HG03060 (cell line): ENCODE measurements around the gene ELOVL7.
"Not testable (repeated sequence)": the region's sequence is repeated elsewhere in the genome, so short reads cannot be mapped to it uniquely, and the experiment has no call there.

ENCODE experiments used
- ATAC-seq: cut with Tn5 transposase; IDR thresholded peaks from one replicate; pipeline ENCODE4 v1.9.1; 2021; ENCODE audit warnings: low read depth, moderate number of reproducible peaks; ENCODE audit not compliant: unreplicated experiment

The ELOVL7 gene

DNA sequence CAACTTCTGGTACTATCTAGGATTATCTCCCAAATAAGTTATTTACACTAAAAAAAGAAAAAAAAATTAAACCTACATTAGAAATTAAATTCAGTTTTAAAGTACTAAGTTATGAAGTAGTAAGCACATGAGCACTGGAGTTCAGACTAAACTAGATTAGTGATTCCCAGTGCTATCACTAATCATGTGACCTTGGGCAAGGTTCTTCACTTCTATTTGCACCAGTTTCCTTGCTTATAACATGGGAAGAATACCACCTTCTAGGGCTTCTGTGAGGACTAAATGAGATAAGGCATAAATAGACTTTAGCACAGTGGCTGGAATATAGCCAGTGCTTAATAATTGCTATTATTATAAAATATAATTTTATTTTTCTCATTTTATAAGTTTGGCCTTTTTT is 10.5 kb downstream of the ELOVL7 start:
- no peak for ATAC-seq

DNA sequence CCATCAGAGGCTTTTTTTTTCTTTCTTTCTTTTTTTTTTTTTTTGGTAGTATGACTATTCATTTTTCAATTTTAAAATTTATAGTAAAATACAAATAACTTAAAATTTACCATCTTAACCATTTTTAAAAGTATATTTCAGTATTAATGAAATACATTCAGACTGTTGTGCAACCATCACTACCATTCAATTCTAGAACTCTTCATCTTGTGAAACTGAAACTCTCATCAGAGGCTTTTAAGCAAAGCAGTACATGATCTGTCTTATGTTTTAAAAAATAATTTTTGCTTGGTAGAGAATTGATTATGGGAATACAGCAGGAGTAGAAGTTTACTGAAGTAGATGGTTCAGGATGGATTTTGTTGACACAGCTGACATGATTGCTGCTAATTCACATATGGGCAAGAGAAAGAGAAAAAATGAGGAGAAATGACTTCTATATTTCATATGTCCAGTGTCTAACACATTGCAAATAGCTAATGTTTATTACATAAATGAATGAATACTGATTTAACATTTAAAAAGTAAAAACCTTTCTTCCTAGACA is 13.4 kb downstream of the ELOVL7 start:
- no peak for ATAC-seq

DNA sequence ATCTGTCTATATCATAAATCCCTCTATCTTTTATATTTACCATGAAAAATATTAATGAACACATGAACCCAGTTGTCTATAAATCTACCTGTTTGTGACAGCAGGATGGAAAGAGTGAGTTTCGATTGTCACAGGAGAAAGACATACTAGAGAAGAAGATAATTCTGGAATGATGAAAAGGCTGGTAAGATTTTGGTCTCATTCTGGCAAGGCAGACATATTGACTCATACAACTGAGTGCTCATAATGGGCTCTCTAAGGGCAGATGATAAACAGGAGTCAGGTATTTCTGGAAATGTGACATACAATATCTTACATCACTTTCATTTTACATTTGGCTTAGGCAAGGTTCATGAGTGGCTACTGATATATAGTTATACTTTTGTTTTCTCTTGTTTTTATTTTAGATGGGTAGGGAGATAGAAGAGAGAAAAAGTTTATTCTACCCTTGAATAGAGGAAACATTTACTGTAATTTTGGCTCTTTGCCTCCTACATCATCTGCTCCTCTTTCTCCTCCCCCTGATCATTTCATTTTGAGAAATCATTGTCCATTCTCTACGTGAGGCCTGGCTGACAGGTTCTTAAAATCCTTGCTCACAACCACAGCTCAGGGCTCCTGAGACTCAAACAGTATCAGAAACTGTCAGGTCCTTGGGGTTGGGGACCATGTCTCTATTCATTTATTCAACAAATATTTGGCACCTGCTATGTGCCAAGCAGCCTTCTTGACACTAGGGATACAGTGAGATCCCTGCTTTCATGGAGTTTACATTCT is 14.4 kb downstream of the ELOVL7 start:
- no peak for ATAC-seq

DNA sequence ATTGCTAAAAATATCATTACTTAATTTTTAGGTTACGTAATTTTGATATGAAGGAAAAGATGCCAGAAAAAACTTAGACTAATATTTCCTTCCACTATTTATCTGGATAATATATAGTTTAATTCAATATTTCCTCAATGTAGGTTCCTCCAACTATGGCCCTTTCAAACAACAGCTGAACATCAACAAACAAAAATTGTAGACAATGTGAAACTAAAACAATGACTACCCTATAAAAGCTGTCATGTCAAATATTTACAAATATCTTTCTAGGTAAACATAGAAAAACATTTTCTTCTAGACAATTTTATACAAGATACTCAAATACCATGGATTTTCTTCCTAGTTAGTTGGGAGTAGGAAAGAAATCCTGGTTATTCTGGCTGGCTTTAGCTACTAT is 16.9 kb downstream of the ELOVL7 start:
- ATAC-seq = no peak

DNA sequence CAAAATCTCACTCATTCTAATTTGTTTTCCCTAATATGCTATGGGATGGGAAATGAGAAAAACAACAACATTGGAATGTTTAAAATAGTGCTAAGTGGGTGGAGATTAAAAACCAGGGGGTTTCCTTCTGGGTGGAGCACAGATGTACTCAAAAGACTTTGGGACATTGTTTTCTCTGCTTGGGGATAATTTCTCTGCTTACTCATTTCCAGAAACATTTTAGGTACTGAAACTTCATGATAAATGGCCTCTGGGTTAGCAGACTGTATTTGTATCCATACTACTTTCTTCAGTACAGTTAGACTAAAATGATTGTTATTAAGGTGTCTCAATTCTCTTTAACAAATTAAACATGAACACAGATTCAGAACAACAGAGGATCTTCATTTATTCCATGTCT is 17.4 kb downstream of the ELOVL7 start:
- peak; percentile 82 for ATAC-seq

DNA sequence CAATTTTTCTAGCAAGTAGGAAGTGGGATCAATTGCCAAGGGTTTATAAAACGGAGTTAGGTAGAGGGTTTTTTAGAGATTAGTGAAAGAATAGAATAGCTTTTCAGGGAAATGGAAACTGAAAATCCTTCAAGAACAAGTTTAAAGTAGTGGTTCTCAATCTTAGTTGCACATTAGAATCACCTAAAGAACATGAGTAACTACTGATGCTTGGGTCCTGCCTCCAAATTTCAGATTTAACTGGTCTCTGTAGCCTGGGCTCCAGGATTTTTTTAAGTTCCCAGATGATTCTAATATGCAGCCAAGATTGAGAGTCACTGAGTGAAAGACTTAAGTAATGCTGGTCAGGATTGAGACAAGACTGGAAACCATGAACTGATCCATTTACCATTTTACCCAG is 20.5 kb downstream of the ELOVL7 start:
- ATAC-seq = no peak

DNA sequence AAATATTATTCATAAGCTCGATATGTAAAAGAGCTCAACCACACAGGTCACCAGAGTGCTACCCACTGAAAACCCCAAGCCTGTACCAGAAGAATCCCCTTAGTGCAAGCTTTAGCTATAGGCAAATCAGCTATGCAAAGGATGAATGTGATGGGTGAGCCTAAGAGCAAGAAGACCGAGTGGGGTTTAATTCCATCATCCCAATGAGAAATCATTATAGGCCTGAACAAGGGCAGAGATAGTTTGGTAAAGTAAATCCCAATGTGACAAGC is 21.8 kb downstream of the ELOVL7 start:
- ATAC-seq = peak; percentile 31

DNA sequence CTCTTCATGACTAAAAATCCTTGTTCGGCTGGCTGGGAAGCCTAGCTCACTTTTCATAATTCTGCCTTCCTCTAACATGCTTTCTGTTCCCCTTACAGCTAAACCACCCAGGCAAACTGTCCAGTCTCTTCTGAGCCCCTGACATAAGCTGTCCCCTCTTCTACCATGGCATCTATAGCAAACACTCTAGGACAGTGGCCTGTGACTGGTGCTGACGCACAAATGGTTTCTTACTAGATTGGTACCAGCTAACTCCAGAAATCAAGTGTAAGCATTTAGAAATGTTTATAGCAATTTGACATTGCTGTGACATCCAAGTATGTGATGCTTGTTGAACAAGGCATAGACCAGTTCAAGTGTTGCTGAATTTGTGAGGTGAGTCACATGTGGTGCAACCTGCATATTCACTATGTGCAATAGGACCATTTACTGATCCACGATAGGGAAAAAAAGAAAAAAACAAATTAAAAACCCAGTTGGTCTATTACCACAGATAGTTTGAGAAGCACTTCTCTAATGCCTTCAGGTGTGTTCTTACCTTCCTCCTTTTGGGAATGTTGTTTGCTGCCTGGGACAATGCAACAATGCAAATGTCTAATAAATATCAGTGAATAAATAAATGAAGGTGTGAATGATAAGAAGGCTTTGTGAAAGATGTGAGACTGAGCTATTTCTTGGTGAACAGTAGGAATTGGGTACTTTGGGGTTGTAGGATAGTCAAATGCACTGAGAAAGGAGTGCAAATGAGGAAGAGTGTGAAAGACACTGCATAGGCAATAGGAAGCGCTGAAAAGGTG is 22.4 kb downstream of the ELOVL7 start:
- ATAC-seq = no peak

DNA sequence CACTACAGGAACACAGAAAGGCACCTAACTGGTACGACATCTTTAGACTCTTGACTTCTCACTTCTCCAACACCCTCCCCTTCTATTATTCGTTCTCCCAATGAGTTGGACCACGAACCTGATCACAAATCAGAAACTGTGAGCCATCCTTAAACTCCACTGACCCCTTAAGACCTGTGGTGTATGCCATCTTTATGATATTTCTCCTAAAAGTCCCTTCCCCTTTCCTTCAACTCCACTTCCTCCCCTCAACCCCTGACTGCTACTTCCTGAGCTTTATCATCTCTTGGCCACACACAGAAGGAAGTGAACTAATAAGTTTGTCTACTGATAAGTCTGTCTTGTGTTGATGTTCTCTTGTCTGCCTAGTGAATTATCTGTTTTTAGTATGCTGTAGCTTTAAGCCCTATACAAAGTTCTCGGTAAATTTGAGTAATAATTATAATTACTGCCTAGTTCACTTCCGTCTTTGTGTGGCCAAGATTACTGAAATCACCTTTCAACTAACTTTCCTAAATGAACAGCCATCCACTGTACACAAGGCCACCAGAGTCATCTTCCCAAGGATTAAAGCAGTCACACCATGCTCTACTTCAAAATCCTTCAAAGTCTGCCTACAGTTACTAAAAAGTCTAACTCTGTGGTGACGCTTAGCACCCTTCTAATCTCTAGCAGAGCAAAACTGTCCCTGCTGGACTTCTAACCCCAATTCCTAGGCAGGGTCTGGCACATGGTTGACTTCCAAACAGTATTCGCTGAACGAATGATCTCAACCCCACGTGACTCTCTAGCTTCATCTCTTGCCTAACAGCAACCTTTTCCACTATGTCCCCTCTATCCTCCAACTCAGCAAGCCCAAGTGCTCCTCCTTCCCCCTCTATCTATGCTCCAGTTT is 23.2 kb downstream of the ELOVL7 start:
- no peak for ATAC-seq

DNA sequence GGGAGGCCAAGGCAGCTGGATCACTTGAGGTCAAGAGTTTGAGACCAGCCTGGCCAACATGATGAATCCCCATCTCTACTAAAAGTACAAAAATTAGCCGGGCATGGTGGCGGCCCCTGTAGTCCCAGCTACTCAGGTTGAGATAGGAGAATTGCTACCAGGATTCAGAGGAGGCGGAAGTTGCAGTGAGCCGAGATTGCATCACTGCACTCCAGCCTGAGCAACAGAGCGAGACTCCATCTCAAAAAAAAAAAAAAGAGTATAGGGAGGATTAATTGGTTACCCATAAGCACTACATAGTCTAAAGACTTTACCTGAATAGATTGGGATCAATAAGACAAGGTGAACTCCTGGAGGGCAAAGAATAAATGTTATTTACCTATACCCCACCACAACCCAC is 27.9 kb downstream of the ELOVL7 start:
- ATAC-seq = not testable (repeated sequence)

DNA sequence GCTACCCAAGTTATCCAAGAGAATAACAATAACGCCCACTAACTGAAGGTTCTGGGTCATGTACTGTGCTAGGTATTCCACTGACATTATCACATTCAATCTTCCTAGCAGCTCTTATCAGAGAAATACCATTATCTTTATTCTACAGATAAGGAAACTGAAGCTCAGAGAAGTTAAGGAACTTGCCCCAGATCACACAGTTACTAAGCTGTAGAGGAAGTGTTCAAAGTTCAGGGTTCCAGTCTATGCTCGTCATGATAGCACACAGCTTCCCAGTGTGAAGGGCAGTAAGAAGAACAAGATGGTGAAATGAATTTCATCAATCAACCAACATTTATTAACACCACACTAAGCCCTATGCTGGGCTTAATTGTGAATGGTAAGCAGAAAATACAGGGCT is 29.6 kb downstream of the ELOVL7 start:
- no peak for ATAC-seq

DNA sequence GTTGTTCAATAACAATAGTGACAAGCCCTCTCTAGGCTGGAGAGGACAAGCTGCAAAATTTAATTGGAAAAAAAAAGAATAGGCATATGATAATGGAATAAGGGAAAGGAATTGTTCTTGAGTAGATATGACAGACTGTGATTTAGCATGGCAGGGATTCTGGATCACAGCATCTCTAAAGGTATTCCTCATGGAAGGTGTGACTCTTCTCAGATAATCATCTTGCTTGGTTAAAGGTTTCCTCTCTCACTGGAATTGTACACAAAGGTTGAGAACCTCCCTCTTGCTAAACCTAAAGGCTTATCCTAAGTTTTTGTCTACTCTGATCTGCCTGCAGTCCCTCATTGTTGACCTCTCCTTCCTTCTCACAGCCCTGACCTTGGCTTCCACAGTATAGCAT is 31.6 kb downstream of the ELOVL7 start:
- no peak for ATAC-seq

DNA sequence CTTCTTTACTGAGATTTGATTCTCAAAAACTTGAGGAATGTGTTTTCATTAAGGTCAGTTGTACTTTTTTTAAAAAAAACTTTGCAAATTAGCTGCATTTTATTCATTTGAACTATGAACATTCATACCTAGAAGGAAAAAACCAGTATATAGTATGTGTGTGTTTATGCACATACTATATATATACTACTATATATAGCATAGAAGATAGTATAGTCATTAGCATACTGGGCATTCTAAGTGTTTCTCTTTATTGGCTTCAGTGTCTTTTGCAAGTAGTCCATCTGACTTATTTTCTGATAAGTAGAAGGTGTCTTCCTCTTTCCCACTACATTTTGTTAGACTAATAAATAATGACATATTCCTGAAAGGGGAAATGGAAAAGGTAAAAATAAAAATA is 33.0 kb downstream of the ELOVL7 start:
- peak; percentile 24 for ATAC-seq

DNA sequence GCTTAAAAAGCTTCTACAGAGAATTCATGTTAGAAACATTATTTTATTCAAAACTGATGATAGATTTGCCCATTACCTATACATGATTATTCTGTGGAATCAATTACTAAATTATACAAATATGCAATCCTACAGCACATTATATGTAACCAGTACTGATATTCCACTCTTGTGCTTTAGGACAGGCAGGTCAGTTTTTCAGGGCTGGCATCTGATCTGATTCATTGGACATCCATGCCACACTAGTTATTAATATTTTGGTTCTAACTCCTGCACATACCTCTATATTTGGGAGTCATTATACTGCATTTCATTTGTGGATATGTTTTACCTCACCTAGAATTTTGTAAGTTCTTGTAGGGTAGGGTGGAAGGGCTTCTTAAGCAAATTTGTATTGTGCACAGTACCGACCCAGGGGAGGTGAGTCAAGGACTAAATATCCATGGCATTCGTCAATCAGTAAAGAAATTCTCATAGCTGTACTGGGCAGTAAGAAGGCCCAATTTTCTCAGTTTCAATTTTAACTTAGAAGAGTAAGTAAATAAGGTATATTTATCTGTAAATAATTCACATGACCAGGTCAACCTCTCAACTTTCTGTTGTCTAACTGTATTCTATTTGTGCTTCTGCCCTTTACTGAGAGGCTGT is 33.5 kb downstream of the ELOVL7 start:
- ATAC-seq = peak; percentile 91

DNA sequence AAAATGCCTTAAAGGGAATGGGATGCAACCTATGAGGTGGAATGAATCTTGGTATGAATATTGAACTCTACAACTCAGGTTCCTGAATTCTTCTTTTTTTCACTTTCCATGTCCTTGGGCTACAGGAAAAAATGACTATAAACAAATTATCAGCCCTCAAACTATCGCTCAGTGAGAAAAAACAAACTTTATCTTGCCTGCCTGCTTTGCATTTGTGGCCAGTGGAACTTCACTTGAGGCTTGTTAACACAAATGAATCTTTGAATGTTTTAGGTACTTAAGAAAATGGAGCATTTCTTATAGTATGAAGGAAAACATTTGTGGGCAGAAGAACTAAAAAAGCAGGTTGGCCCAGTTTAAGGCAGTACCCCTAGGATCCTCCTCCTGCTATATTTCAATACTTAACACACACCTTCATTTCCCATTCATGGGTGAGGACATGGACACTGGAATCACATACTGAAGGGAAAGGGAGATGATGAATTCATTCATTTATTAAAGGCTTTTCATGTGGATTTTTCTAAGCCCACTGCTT is 34.1 kb downstream of the ELOVL7 start:
- ATAC-seq = no peak

DNA sequence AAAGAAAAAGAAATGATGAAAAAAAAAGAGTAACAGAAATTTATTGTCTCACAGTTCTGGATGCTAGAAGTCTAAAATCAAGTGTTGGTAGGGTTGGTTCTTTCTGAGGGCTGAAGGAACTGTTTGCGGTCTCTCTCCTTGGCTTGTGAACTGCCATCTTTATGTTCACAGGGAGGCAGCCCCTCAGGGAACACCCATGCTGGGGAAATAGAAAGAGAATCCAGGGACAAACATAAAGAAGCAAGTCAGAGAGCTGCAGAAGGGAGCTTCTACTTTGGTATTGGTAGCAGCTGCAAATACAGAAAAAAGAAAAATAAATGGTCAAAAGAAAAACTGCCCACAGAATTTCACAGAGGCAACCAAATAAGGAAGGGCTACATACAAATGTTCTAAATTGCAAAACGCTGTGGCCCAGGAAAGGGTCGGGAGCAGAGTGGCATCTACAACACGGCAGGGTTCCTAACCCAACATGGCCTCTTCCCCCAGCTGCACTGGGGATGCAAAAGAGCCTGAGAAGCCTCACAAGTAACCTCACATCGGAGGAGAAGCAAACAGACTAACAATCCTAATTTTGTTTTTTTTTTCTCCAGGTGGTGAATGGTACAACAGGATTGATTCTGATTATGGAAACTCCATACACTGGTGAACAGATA is 37.4 kb downstream of the ELOVL7 start:
- ATAC-seq = no peak

DNA sequence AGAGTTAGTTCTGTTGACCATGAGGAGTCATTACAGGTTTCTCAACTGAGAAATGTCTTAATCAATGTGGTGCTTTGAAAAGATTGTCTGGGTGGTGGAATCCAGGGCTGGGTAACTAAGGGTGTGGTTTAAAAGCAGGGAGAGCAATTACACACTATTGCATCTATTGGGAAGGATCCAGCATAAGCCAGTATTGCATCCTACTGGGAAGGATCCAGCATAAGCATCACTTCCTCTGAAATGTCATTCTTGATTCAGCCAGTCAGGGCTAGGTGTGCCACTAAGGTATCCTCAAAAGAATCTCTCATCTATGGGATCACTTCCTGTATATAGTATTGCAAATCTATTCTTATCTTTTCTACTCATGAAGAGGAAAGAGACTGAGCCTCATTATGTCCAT is 38.6 kb downstream of the ELOVL7 start:
- ATAC-seq = no peak

DNA sequence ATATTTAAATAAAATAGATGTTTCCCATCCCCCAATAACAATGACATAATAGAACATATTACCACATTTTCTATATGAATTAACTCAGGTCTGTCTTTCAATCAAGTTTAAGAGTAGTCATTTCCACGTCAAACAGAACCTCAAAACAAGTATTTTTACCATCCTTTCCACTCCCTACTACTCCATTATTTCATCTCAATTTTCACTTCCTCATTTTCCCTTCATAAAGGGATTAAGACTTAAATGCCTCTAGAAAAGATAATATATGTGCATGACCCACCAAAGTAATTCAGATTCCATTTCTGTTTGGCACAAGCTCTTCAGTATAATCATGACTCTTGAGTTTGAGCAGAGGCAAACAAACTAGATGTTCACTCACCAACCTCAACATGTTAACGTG is 40.4 kb downstream of the ELOVL7 start:
- ATAC-seq = no peak

DNA sequence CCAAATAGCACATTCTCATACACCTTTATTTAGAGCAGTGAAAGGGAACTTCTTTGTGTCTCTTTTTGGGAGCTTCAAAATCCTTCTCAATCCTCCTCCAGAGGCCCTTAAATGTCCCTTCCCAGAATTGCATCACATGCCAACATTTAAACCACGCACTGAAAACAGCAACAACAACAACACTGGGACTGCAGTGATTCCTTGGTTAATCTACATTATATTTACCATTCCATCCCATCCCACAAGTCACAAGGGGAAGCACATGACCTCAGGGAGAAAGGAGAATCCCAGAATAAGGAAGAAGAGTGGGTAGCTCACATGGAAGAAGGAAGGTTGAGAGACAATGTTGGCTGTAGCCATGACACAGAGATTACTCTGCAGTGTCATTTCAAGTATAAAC is 41.1 kb downstream of the ELOVL7 start:
- no peak for ATAC-seq

DNA sequence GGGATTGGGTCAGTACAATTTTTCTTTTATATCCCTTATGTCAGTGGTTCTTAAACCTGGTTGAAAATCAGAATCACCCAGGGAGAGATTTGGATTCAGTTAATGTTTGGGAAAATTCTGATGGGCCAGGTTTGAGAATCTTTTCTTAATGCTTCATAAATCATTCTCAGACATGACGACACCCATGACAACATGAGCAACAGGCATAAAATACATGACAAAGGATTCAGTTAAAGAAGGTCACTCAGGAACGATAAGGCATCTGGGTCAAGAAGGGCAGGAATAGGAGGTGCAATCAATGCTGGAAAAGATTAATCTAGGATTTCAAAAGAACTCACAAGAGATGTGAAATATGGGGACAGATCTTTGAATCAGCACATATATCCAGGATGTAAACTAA is 41.8 kb downstream of the ELOVL7 start:
- ATAC-seq = no peak
